Peyer's patch (tissue), 4 donors: Measurements from ENCODE around the gene CDK17. TPM values are rescaled to one million over a fixed set of nuclear protein-coding genes. Genes with fewer than 3 reads are reported as not detected.

Experiments
- DNase-seq, 3 donors: peaks; one replicate each; pipeline ENCODE4 v3.0.0-alpha.2; 2017 to 2019
- H3K27ac ChIP-seq, 4 donors: fragments of 200-600 bp; sonication (generic); one replicate each; pipeline ENCODE4 v1.5.1; 2016 to 2019
- H3K27me3 ChIP-seq, 2 donors: fragments of 200-600 bp; sonication (generic); one replicate each; pipeline ENCODE4 v1.5.1; 2019
- H3K36me3 ChIP-seq, 3 donors: fragments of 200-600 bp; sonication (generic); one replicate each; pipeline ENCODE4 v1.5.1; 2016 to 2019
- H3K4me1 ChIP-seq, 4 donors: fragments of 200-600 bp; sonication (generic); one replicate each; pipeline ENCODE4 v1.5.1; 2016 to 2019
- H3K4me3 ChIP-seq, 4 donors: fragments of 200-600 bp; sonication (generic); 1 replicate in 3 of 4; 2 replicates in 1 of 4; pipeline ENCODE4 v1.5.1; 2016 to 2019; ENCODE audit warnings: mild to moderate bottlenecking in 1 of 4
- H3K9me3 ChIP-seq, 4 donors: fragments of 200-600 bp; sonication (generic); one replicate each; pipeline ENCODE4 v1.5.1; 2016 to 2019; ENCODE audit warnings: mild to moderate bottlenecking in 1 of 4
- CTCF ChIP-seq, 6 experiments: fragments of 450-650 bp in 4 of 6; fragments of 200-600 bp in 2 of 6; sonication (generic) in 1 of 6; IDR thresholded peaks; one replicate each; pipeline ENCODE4 v1.5.1; 2017 to 2019; ENCODE audit warnings: antibody characterized with exemption in 6 of 6, mild to moderate bottlenecking in 3 of 6, moderate library complexity in 1 of 6
- POLR2A ChIP-seq, 2 donors: fragments of 450-650 bp; IDR thresholded peaks; one replicate each; pipeline ENCODE4 v1.5.1; 2017; ENCODE audit warnings: antibody characterized with exemption in 2 of 2, mild to moderate bottlenecking in 2 of 2, moderate library complexity in 2 of 2
- total RNA-seq, 4 donors: library from RNA; depleted of rRNA; stranded (reverse); fragments of >200 nt; gene quantifications; one replicate each; pipeline ENCODE4 v1.1.0, GENCODE V29; 2016

Gene CDK17
- total RNA-seq, 4 donors from 2014 or later, result 41.2 to 126 (median 45.7) TPM

GRCh38 chr12:96235484-96235826, 164.8 kb downstream of the CDK17 start:
- no peaks in the 10 kb centered on the region for H3K36me3 ChIP-seq
- TF ChIP-seq POLR2A (IDR thresholded peaks at IDR 0.05) (no peak), CTCF (IDR thresholded peaks at IDR 0.05) (no peak)
- H3K9me3 ChIP-seq, result no peaks in the 10 kb centered on the region
- no peak for DNase-seq
- H3K27ac ChIP-seq, result peak overlapping the region in 2 of 4 donors; percentile 59 to 85
- no peak overlapping the region for H3K4me3 ChIP-seq
- H3K4me1 ChIP-seq, result peaks cover 0 to 59% (median 6%) of the 10 kb centered on the region in 4 donors
- H3K27me3 ChIP-seq, result no peaks in the 10 kb centered on the region

- DNase-seq, result no peak
- no peaks in the 10 kb centered on the region for H3K36me3 ChIP-seq
- H3K9me3 ChIP-seq, result no peaks in the 10 kb centered on the region
- peaks cover 0 to 55% (median 6%) of the 10 kb centered on the region in 4 donors for H3K4me1 ChIP-seq
- TF ChIP-seq CTCF (IDR thresholded peaks at IDR 0.05) (no peak), POLR2A (IDR thresholded peaks at IDR 0.05) (no peak)
- H3K27ac ChIP-seq, result peak overlapping the region in 3 of 4 donors; percentile 53 to 85 (median 59)
- H3K27me3 ChIP-seq, result no peaks in the 10 kb centered on the region
- H3K4me3 ChIP-seq, result no peak overlapping the region
These were observed 165.4 kb downstream of the CDK17 start for GRCh38 chr12:96234591-96235483.

GRCh38 chr12:96233939-96234461, 166.2 kb downstream of the CDK17 start:
- Histone ChIP-seq H3K27ac (peak overlapping the region; percentile 49 to 85 (median 70)), H3K27me3 (no peaks in the 10 kb centered on the region), H3K36me3 (no peaks in the 10 kb centered on the region), H3K4me1 (peaks cover 0 to 48% (median 6%) of the 10 kb centered on the region in 4 donors), H3K4me3 (no peak overlapping the region), H3K9me3 (no peaks in the 10 kb centered on the region)
- DNase-seq, result peak; percentile 34 to 82 (median 66)
- TF ChIP-seq CTCF (IDR thresholded peaks at IDR 0.05) (no peak), POLR2A (IDR thresholded peaks at IDR 0.05) (no peak)

- H3K4me3 ChIP-seq, result no peak overlapping the region
- TF ChIP-seq CTCF (IDR thresholded peaks at IDR 0.05), result no peak
- no peak for TF ChIP-seq POLR2A (IDR thresholded peaks at IDR 0.05)
- peak overlapping the region in 3 of 4 donors; percentile 49 to 85 (median 80) for H3K27ac ChIP-seq
- peaks cover 0 to 39% (median 5%) of the 10 kb centered on the region in 4 donors for H3K4me1 ChIP-seq
- no peaks in the 10 kb centered on the region for H3K27me3 ChIP-seq
- no peaks in the 10 kb centered on the region for H3K36me3 ChIP-seq
- no peak for DNase-seq
- H3K9me3 ChIP-seq, result no peaks in the 10 kb centered on the region
These were observed 167.1 kb downstream of the CDK17 start for GRCh38 chr12:96233168-96233567.

GRCh38 chr12:96230646-96231045, 169.6 kb downstream of the CDK17 start:
- DNase-seq, result no peak
- H3K27me3 ChIP-seq, result no peaks in the 10 kb centered on the region
- H3K4me1 ChIP-seq, result peaks cover 0 to 14% (median 0%) of the 10 kb centered on the region in 4 donors
- H3K9me3 ChIP-seq, result no peaks in the 10 kb centered on the region
- TF ChIP-seq POLR2A (IDR thresholded peaks at IDR 0.05) (no peak), CTCF (IDR thresholded peaks at IDR 0.05) (no peak)
- H3K4me3 ChIP-seq, result no peak overlapping the region
- H3K36me3 ChIP-seq, result no peaks in the 10 kb centered on the region
- H3K27ac ChIP-seq, result peak overlapping the region in 1 of 4 donors; percentile 14
